Stimulated activated CD8-positive, alpha-beta memory T cell treated with anti-CD3 and anti-CD28 coated beads, Interleukin-4, amount 100 ng/mL, for 4 hours (primary cell): ENCODE measurements around the gene SPRN.

Experiments used
- DNase-seq, 2 donors: peaks; one replicate each; pipeline ENCODE4 v3.0.0-alpha.2; 2020; ENCODE audit warnings: low read depth in 2 of 2, low spot score in 1 of 2

SPRN gene

DNA sequence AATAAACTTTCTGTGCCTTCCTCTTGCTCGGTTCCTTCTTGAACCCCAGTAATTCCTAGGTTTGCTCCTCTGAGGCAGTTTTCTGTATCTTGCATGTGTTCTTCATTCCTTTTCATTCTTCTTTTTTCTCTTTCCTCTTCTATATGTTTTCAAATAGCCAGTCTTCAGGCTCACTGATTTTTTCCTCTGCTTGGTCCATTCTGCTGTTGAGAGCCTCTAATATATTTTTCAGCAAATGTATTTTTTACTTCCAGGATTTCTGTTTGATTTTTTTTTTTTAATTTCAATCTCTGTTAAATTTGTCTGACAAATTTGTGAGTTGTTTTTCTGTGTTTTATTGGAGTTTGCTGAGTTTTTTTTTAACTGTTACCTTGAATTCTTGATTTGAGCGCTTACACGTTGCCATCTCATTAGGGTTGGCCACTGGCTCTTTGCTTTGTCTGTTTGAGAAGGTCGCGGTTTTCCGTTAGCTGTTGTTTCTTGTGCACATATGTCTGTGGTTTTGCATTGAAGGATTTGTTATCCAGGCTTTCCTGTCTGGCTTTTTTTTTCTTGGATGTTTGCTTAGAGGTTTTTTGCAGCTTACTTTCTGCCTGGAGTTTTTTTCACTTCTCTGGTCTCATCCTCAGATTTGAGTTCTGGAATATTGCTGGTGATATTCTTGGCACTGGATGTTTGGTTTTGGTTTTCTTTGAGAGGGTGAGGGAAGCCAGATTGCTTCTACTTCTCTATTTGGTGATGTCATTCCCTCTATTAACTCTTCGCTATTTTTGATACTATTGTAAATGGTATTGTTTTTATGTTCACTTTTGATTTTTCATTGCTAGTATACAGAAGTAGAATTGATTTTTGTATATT, 12.7 kb downstream of the SPRN start:
- no peak for DNase-seq

DNA sequence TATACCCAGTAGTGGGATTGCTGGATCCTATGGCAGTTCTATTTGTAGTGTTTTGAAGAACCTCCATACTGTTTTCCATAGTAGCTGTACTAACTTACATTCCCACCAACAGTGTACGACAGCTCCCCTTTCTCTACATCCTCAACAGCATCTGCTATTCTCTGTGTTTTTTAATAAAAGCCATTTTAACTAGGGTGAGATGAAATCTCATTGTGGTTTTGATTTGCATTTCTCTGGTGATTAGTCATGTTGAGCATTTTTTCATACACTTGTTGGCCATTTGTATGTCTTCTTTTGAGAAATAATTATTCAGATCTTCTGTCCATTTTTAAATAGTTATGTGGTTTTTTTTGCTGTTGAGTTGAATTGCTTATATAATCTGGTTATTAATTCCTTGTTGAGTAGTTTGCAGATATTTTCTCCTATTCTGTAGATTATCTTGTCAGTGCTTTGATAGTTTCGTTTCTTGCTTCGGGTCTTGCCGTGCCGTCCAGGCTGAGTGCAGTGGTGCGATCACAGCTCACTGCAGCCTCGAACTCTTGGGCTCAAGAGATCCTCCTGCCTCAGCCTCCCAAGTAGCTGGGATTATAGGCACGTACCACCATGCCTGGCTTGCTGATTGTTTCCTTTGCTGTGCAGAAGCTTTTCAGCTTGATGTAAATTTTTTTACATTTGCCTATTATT, 18.4 kb downstream of the SPRN start:
- no peak for DNase-seq

DNA sequence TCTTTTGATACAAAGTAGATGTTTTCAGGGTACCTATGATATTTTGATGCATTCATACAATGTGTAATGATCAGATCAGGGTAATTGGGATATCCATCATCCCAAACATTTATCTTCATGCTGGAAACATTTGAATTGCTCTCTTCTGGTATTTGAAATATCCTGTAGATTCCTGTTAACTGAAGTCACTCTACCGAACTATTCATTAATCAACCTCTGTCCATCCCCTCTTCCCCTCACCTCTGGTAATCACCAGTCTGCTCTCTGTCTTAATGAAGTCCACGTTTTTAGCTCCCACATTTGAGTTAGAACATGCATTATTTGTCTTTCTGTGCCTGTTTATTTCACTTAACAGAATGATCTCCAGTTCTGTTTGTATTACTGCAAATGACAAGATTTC, 19.2 kb downstream of the SPRN start:
- DNase-seq: no peak

DNA sequence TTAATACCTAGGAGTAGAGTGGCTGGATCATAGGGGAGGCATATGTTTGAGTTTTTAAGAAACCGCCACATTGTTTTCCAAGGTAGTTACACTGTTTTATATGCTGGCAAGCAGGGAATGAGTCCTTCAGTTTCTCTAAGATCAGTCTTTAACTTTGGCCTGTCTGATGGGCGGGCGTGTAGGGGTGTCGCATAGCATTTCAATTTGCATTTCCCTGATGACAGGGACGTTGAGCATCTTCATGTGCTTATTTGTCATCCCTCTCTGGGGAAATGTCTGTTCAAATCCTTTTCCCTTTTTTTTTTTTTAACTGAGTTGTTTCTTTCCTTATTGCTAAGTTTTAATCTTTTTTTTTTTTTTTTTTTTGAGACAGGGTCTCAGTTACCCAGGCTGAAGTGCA, 20.6 kb downstream of the SPRN start:
- DNase-seq: no peak

DNA sequence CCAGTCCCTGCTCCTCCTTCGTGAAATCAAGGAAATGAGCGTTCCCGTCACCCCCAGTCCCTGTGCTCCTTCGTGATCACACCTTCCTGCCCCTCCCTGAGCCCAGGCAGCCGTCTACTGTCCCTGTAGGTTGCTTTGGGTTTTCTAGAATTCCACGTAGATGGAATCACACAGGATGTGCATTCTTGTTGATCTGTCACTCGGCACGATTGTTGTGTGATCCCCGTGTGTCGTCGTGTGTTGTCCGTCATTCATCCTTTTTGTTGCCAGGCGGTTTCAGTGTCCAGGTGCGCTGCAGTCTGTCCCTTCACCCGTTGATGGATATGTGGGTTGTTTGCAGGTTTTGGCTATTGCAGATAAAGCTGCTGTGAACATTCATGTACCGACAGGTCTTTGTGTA, 21.1 kb downstream of the SPRN start:
- DNase-seq: no peak

GRCh38 chr10:133401981-133402725, 22.3 kb downstream of the SPRN start:
- DNase-seq: no peak

DNA sequence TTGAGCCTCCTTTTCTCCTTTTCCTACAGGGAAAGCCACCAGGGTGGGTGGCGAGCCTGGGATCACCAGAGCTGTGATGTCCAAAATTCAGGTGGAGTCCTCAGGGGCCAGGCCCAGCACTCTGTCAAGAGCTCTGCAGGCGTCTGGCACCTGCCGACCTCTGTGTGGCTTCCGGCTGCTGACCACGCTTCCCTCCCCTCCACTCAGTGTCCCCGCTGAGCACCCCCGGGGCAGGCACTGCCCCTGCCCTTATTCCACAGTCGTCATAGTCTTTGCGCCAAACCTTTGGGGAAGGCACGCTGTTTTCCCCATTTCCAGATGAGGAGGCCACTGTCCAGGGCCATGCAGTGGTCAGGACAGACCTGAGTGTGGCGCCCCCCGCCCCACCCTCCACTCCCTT, 22.9 kb downstream of the SPRN start:
- DNase-seq: no peak

GRCh38 chr10:133400624-133401424, 23.6 kb downstream of the SPRN start:
- DNase-seq: no peak

DNA sequence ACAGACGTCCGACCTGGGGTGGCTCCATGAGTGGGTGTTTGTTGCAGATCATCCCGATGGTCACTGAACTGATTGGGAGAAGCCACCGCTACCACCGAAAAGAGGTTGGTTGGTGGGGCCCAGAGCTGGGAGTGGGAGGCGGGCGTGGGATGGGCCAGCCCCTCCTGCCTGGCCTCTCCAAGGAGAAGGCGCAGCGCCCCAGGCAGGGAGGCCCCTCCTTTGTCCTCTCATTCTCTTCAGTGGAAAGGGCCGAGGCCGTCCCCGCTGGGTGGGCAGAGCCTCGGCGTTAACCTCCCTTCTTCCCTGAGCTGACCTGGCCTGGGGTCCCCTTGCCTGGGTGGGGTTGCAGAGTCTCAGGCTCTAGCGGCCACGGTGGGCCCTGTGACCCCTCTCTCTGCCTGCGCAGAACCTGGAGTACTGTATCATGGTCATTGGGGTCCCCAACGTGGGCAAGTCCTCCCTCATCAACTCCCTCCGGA, 25.3 kb downstream of the SPRN start:
- no peak for DNase-seq

DNA sequence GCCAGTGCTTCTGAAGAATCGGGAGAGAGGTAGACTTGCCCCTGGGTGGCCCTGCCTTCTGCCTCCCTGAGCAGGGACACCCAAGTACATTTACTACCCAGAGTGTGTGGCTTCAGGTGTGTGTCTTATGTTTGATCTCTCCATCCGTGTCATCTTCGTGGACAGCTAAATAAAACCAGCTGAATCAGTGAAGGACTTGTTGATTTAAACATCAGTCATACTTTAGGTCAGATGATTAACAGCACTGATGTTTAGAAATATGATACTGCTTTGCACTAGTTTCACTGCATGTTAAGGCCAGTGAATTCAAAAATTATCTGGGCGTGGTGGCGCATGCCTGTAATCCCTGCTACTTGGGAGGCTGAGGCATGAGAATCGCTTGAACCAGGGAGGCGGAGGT, 26.5 kb downstream of the SPRN start:
- DNase-seq: no peak

GRCh38 chr10:133396035-133396624, 28.3 kb downstream of the SPRN start:
- no peak for DNase-seq

DNA sequence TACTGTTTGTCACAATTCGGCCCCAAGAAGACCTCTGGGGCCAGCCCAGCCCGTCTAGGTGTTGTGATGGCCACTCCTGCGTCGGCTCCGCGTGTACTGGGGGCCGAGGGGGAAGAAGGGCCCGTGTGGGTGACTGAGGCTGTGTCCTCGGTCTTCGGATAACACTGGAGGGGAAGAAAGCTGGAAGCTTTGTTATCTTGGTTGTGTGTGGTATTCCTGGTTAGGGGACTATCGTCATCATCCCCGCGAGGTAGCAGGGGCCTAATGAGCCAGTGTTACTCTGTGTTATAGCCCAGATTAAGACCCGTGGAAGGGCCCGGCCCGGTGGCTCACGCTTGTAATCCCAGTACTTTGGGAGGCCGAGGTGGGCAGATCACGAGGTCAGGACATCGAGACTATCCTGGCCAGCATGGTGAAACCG, 29.6 kb downstream of the SPRN start:
- no peak for DNase-seq

DNA sequence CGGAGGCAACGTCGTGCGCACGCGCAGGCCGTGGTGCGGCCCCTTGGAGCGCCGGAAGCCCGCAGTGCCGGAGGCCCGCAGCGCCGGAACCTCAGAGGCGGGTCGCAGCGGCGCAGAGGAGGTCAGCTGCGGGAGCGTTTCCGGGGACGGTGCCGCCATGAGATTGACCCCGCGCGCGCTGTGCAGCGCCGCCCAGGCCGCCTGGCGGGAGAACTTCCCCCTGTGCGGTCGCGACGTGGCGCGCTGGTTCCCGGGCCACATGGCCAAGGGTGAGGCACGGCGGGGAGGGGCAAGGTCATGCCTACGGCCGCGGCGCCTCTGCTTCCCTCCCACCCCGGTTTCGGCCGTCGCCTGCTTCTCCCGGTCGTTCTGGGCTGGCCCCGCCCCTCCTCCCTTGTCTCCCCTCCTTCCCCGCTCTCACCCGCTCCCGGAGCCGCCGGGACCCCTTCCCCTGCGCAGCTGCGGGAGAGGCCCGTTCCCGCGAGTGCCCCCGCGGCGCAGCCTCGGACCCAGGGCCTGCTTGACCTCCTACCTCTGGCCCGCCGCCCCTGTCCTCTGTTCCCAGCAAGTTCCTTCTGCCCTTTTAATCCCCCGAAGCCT, 30.3 kb downstream of the SPRN start, which contains the start of gene MTG1:
TSS of gene MTG1 (plus strand) at position 94 of the 600 bp plus-strand sequence. CDS start at position 158, 64 bp downstream.
- DNase-seq: peak in 1 of 2 donors; percentile 82

DNA sequence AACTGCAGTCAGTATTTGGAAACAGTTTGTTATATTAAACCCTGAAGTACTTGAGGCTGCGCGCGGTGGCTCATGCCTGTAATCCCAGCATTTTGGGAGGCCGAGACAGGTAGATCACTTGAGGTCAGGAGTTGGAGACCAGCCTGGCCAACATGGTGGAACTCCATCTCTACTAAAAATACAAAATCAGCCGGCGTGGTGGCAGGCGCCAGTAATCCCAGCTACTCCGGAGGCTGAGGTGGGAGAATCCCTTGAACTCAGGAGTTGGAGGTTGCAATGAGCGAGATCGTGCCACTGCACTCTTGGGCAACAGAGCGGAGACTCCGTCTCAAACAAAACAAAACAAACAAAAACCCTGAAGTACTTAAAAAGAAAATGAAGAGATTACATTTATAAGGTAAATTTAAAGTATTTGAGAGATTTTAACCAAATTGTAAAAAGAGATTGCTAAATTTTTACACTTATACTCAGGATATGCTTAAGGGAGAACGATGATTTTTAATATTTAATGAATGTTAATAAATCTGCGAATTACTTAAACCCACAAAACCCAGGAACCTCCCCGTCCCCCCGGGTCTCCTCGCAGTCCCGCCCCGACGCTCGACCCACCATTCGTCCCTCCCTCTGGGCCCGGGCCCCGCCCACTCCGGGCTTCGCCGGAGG, 30.9 kb downstream of the SPRN start:
- DNase-seq: peak in 1 of 2 donors; percentile 85

- no peak for DNase-seq
These were observed 32.5 kb downstream of the SPRN start for GRCh38 chr10:133391761-133392518.

- DNase-seq: no peak
These were observed 33.2 kb downstream of the SPRN start for GRCh38 chr10:133391249-133391635.

- DNase-seq: no peak
These were observed 33.7 kb downstream of the SPRN start for GRCh38 chr10:133390597-133391248.
